Body of pancreas (tissue), 4 donors: ENCODE data around the gene DUSP23. TPM values are rescaled to one million over a fixed set of nuclear protein-coding genes. Genes with fewer than 3 reads are reported as not detected.
A peak's percentile ranks its signal among the peaks of the same experiment; 100 is the strongest.

ENCODE experiments used
- ATAC-seq: fragments of 150-250 bp; one replicate; pipeline ENCODE4 v1.9.1; 2016
- DNase-seq, 4 donors: peaks; one replicate each; pipeline ENCODE4 v3.0.0-alpha.2; 2019
- H3K27ac ChIP-seq, 4 donors: fragments of 200-600 bp; sonication (generic); 1 replicate in 3 of 4; 2 replicates in 1 of 4; pipeline versions ENCODE4 v1.5.1 to v1.6.1; 2016 to 2019; ENCODE audit warnings: mild to moderate bottlenecking in 1 of 4, mixed read lengths in 1 of 4, moderate library complexity in 1 of 4
- H3K27me3 ChIP-seq, 2 donors: fragments of 200-600 bp; sonication (generic); one replicate each; pipeline ENCODE4 v1.6.0; 2016; ENCODE audit warnings: mild to moderate bottlenecking in 1 of 2
- H3K36me3 ChIP-seq, 2 donors: fragments of 200-600 bp; sonication (generic); replicated peaks in 1 of 2; 2 replicates each; pipeline ENCODE4 v1.5.1; 2016; ENCODE audit warnings: low read depth in 2 of 2; ENCODE audit not compliant: insufficient read depth in 1 of 2
- H3K4me1 ChIP-seq: fragments of 200-600 bp; sonication (generic); one replicate; pipeline ENCODE4 v1.6.0; 2016
- H3K4me3 ChIP-seq, 2 donors: fragments of 200-600 bp; sonication (generic); 1 replicate in 1 of 2; 2 replicates in 1 of 2; pipeline ENCODE4 v1.5.1; 2016 to 2019
- H3K9me3 ChIP-seq, 3 donors: fragments of 200-600 bp; sonication (generic); 1 replicate in 2 of 3; 2 replicates in 1 of 3; pipeline ENCODE4 v1.5.1; 2016
- POLR2A ChIP-seq, 3 donors: fragments of 450-650 bp; IDR thresholded peaks; one replicate each; pipeline ENCODE4 v1.6.1; 2016; ENCODE audit warnings: antibody characterized with exemption in 3 of 3, mild to moderate bottlenecking in 2 of 3
- WGBS, 2 donors: methylation state at CpG; one replicate each; pipeline ENCODE4 v1.1.5; 2017; 5-methylcytosine and 5-hydroxymethylcytosine counted together
- intact Hi-C: fragments of 100-400 bp; cut with DNase I; formaldehyde crosslinking; loops from one replicate; pipeline ENCODE4 v1.15.1; 2023
- total RNA-seq, 2 donors: library from RNA; depleted of rRNA; stranded (reverse); fragments of >200 nt; gene quantifications; one replicate each; pipeline ENCODE4 v1.1.0, GENCODE V29; 2016
- TF ChIP-seq, protein P1 (sequence below), 7 experiments: fragments of 450-650 bp in 4 of 7; fragments of 200-600 bp in 3 of 7; sonication (generic) in 3 of 7; IDR thresholded peaks; one replicate each; pipeline ENCODE4 v1.5.1; 2016 to 2019; ENCODE audit warnings: antibody characterized with exemption in 7 of 7

DUSP23 gene
- total RNA-seq, 2 donors from 2014 or later: 60.6 to 91.1 TPM

- no peak overlapping the region for H3K27ac ChIP-seq
- TF ChIP-seq POLR2A (IDR thresholded peaks at IDR 0.05): no peak
- TF ChIP-seq, protein P1, sequence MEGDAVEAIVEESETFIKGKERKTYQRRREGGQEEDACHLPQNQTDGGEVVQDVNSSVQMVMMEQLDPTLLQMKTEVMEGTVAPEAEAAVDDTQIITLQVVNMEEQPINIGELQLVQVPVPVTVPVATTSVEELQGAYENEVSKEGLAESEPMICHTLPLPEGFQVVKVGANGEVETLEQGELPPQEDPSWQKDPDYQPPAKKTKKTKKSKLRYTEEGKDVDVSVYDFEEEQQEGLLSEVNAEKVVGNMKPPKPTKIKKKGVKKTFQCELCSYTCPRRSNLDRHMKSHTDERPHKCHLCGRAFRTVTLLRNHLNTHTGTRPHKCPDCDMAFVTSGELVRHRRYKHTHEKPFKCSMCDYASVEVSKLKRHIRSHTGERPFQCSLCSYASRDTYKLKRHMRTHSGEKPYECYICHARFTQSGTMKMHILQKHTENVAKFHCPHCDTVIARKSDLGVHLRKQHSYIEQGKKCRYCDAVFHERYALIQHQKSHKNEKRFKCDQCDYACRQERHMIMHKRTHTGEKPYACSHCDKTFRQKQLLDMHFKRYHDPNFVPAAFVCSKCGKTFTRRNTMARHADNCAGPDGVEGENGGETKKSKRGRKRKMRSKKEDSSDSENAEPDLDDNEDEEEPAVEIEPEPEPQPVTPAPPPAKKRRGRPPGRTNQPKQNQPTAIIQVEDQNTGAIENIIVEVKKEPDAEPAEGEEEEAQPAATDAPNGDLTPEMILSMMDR (IDR thresholded peaks at IDR 0.05): no peak
- intact Hi-C loops: no loop called here
- DNase-seq (no peak), ATAC-seq (no peak)
- H3K27me3 ChIP-seq: no peaks in the 10 kb centered on the region
- no peaks in the 10 kb centered on the region for H3K9me3 ChIP-seq
- H3K4me3 ChIP-seq: no peak overlapping the region
- H3K4me1 ChIP-seq: no peaks in the 10 kb centered on the region
- H3K36me3 ChIP-seq: no peaks in the 10 kb centered on the region
- WGBS, 2 donors: 49 to 57% methylated on average over 3 of the region's 3 CpGs
Observed at GRCh38 chr1:159825564-159825963, 44.8 kb downstream of the DUSP23 start.

DNA sequence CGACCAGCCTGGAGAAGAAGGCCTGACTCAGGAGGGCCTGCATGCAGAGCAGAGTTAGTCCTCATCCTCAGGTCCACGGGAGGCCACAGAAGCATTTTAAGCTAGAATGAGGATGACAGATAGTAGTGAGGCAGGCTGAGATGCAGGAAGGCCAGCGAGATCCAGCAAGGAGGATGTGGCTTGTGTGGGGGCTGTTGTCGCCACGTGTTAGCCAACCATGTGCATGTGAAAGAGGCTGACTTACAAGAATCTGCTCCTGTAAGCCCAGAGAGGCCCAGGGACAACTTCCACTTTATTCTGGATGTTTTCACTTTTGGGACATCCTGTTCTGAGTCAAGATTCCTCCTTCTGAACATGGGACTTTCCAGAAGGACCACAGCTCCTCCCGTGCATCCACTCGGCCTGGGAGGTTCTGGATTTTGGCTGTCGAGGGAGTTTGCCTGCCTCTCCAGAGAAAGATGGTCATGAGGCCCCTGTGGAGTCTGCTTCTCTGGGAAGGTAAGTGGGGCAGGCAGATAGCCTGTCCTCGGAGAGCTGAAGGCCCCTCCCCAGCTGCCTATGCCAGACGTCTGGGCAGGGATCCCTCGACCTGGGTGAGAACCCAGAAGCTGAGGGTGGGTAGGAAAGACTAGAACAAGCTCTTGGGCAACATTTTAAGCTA is 45.8 kb downstream of the DUSP23 start, which contains the start of gene SLAMF8:
SLAMF8 (plus strand) TSS at position 433 of the 661 bp plus-strand sequence; CDS start at position 459, 26 bp downstream.
- no peaks in the 10 kb centered on the region for H3K9me3 ChIP-seq
- no peaks in the 10 kb centered on the region for H3K36me3 ChIP-seq
- intact Hi-C loops: no loop called here
- H3K27ac ChIP-seq: no peak within 1 kb of the TSS
- ATAC-seq (no peak), DNase-seq (peak in 2 of 4 donors; percentile 25 to 65)
- H3K4me1 ChIP-seq: no peaks in the 10 kb centered on the region
- no peaks in the 10 kb centered on the region for H3K27me3 ChIP-seq
- whole genome bisulfite sequencing, 2 donors: 55 to 60% methylated on average over 11 of the region's 11 CpGs
- H3K4me3 ChIP-seq: no peak within 1 kb of the TSS
- TF ChIP-seq POLR2A (IDR thresholded peaks at IDR 0.05): no peak
- TF ChIP-seq, protein P1 (IDR thresholded peaks at IDR 0.05): no peak

DNA sequence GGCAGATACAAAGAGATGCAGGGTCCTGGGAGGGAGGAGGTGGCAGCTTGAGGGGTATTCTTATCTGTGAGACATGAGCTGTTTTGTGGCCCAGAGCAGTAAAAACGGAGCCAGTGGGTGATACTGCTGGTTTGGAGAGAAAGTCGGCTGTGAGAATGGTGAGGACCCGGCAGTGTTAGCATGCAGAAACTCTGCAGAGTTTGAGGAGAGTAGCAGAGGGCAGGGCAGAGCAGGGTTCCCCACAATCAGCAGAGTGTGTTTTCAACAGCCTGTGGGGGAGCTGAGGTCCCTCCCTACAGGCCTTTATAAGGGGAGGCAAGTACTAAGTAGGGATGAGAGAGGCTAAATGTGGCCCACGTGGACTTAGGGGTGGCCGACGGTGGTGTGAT is 46.3 kb downstream of the DUSP23 start:
- DNase-seq (no peak), ATAC-seq (no peak)
- no peak overlapping the region for H3K4me3 ChIP-seq
- H3K27me3 ChIP-seq: no peaks in the 10 kb centered on the region
- intact Hi-C loops: no loop called here
- H3K4me1 ChIP-seq: no peaks in the 10 kb centered on the region
- no peak overlapping the region for H3K27ac ChIP-seq
- H3K9me3 ChIP-seq: no peaks in the 10 kb centered on the region
- no peaks in the 10 kb centered on the region for H3K36me3 ChIP-seq
- no peak for TF ChIP-seq POLR2A (IDR thresholded peaks at IDR 0.05)
- TF ChIP-seq, protein P1 (IDR thresholded peaks at IDR 0.05): no peak
- WGBS, 2 donors: 65 to 76% methylated on average over 6 of the region's 6 CpGs

DNA sequence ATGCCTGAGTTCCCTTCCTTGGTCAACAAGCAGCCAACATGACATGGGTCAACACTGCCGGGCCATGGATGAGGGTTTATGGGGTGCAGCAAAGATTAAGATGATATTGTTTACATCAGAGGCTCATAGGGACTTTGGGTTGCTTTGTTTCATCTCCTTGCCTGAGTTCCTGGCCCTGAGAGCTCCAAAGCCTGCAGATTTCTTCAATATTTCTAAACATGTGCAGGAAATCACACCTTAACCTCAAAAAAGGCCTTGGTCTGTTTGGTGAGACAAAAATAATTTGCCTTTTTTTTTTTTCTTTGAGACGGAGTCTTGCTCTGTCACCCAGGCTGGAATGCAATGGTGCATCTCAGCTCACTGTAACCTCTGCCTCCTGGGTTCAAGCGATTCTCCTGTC is 46.8 kb downstream of the DUSP23 start:
- H3K4me3 ChIP-seq: no peak overlapping the region
- ATAC-seq: no peak
- no peaks in the 10 kb centered on the region for H3K36me3 ChIP-seq
- no peaks in the 10 kb centered on the region for H3K9me3 ChIP-seq
- WGBS, 2 donors: 73 to 80% methylated on average over 3 of the region's 3 CpGs
- H3K27ac ChIP-seq: no peak overlapping the region
- intact Hi-C loops: no loop called here
- no peaks in the 10 kb centered on the region for H3K4me1 ChIP-seq
- no peak for TF ChIP-seq POLR2A (IDR thresholded peaks at IDR 0.05)
- TF ChIP-seq, protein P1 (IDR thresholded peaks at IDR 0.05): no peak
- DNase-seq: no peak
- H3K27me3 ChIP-seq: no peaks in the 10 kb centered on the region

DNA sequence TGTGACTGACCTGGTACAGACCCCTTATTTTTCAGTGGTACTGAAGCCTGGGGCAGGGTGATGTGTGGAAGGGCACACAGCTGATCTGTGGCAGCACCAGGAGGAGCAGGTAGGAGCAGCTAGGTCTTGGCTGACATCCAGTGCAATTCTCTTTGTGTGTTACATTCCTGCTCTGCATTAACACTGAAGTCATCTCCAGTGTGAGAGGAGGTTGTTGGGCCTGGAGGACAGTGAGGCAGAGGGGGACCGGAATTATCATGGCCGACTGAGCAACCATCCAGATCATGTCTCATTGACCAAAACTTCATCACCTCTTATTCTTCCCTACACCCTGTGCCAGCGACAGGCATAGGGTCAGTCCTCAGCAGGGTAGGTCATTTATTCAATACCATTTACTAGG is 47.4 kb downstream of the DUSP23 start:
- Histone ChIP-seq H3K36me3 (no peaks in the 10 kb centered on the region), H3K27me3 (no peaks in the 10 kb centered on the region), H3K4me1 (no peaks in the 10 kb centered on the region), H3K27ac (no peak overlapping the region), H3K4me3 (no peak overlapping the region), H3K9me3 (no peaks in the 10 kb centered on the region)
- TF ChIP-seq, protein P1 (IDR thresholded peaks at IDR 0.05): no peak
- TF ChIP-seq POLR2A (IDR thresholded peaks at IDR 0.05): no peak
- ATAC-seq: no peak
- no peak for DNase-seq
- 63 to 82% methylated on average over 3 of the region's 3 CpGs for WGBS, 2 donors
- intact Hi-C loops: no loop called here
